ENCODE results near the gene POU2F2.
A peak's percentile ranks its signal among the peaks of the same experiment; 100 is the strongest.

POU2F2 gene

GRCh38 chr19:42091300-42091699, 40.9 kb downstream of the POU2F2 start:
- no peak overlapping the region for H3K4me3 ChIP-seq (ENCODE audit: control insufficient read depth, low read depth, low read length)
- DNase-seq (ENCODE audit: low read depth) = no peak
- TF ChIP-seq CTCF (conservative IDR thresholded peaks at IDR 0.05; ENCODE audit: control insufficient read depth, insufficient read depth, low read depth, low read length) = no peak

GRCh38 chr19:42090672-42091071, 41.6 kb downstream of the POU2F2 start:
- TF ChIP-seq CTCF (conservative IDR thresholded peaks at IDR 0.05; ENCODE audit: control insufficient read depth, insufficient read depth, low read depth, low read length) = no peak
- H3K4me3 ChIP-seq (ENCODE audit: control insufficient read depth, low read depth, low read length) = no peak overlapping the region
- no peak for DNase-seq (ENCODE audit: low read depth)

GRCh38 chr19:42089772-42090171, 42.5 kb downstream of the POU2F2 start:
- TF ChIP-seq CTCF (conservative IDR thresholded peaks at IDR 0.05; ENCODE audit: control insufficient read depth, insufficient read depth, low read depth, low read length) = no peak
- H3K4me3 ChIP-seq (ENCODE audit: control insufficient read depth, low read depth, low read length) = no peak overlapping the region
- no peak for DNase-seq (ENCODE audit: low read depth)

DNA sequence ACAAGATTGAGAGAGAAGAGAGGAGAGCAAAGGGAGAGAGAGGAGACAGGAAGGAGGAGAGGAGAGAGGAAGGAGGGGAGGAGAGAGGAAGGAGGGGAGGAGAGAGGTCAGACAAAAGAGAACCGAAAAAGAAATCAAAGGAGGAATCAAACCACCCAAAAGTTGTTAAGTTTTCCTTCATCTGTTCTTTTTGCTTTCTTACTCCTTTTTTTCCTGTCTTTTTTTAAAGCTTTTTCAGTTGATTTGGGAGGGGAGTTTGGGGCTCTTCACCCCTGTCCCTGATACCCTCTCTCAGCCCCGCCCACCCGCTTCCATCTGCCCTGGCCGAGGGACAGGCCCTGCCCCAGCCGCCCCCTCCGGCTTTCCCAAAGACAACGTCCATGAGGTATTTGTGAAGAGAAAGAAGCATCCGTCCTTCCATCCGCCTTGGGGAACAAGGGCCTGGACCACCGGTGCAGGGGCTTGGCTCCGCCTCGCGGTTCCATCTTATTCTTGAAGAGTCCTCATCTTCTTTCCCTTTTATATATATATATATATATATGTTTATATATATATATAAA, 43.0 kb downstream of the POU2F2 start:
- H3K4me3 ChIP-seq (ENCODE audit: control insufficient read depth, low read depth, low read length) = no peak overlapping the region
- DNase-seq (ENCODE audit: low read depth) = no peak
- no peak for TF ChIP-seq CTCF (conservative IDR thresholded peaks at IDR 0.05; ENCODE audit: control insufficient read depth, insufficient read depth, low read depth, low read length)

- DNase-seq (ENCODE audit: low read depth) = peak; percentile 71
- TF ChIP-seq CTCF (conservative IDR thresholded peaks at IDR 0.05; ENCODE audit: control insufficient read depth, insufficient read depth, low read depth, low read length) = no peak
- H3K4me3 ChIP-seq (ENCODE audit: control insufficient read depth, low read depth, low read length) = no peak overlapping the region
Measured at GRCh38 chr19:42088471-42089190, 43.6 kb downstream of the POU2F2 start.

DNA sequence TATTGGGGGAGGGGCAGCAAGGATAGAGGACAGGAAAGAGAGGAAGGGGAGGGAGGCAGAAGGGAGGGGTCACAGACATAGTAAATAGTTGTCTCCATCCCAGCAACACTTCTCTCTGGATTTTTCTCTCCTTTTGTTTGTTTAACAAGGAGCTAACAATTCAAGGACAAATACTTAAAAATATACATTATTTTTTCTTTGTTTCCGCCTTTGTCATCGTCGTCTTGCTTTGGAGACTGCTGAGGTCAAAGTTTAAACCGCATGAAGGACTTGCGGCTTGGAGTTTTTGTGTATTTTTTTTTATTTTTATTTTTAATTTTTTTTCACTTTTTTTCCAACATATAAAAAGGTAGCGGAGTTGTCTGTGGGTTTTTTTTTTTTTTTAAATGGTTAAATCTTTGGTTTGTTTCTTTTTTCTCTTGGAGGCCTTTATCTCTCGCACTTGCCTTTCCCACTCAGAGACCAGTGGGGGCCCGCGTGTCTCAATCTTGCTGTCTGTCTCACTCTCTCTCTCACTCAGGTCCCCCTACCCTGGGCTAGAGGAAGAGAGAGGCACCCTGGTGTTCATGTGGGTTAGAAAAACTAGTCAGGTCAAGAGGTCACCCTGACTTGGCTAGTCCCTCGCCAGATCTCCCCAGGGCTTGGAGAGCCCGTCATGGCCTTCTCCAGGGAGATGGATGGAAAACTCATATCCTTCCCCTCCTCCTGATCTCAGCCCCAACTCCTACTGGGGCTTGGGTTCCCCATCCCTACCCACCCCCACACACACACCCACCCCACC, 45.3 kb downstream of the POU2F2 start:
- DNase-seq (ENCODE audit: low read depth) = no peak
- no peak overlapping the region for H3K4me3 ChIP-seq (ENCODE audit: control insufficient read depth, low read depth, low read length)
- TF ChIP-seq CTCF (conservative IDR thresholded peaks at IDR 0.05; ENCODE audit: control insufficient read depth, insufficient read depth, low read depth, low read length) = no peak

Measured in fibroblast of mammary gland (primary cell).